ENCODE measurements around the gene ZFAND5.

ZFAND5 gene

DNA sequence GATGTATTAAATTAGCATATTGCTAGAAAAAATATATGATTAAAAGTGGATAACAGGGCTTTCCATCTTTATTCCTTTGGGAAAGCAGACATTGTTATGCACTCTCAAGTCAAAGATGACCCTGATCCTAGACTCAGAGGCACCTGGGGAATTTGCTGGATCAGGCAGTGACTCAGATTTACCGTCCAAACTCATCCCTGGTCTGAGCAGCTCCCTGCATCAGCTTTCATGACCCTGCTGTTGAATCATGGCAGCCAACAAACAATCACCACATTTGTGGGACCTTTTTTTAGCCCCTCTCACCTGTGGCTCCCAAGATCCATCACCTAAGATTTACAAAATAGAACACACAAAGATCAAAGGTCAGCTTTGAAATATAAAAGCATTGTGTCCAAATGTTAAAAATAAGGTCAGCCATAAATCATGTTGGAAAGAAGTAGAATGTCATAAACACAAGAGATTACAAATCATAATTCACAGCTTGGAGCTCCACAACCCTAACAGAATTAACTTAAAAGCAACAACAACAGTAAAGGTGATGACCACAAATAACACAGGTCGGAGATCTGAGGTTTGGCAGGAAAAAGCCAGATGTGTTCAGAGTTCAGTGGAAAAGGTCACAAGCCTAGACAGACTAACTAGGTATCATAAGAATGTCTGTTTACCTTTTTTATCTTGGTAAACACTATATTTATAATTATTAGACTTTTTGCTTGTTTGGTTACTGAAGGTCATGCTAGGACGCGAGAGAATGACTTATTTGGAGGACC, 55.5 kb downstream of the ZFAND5 start:
- TF ChIP-seq, protein P1, sequence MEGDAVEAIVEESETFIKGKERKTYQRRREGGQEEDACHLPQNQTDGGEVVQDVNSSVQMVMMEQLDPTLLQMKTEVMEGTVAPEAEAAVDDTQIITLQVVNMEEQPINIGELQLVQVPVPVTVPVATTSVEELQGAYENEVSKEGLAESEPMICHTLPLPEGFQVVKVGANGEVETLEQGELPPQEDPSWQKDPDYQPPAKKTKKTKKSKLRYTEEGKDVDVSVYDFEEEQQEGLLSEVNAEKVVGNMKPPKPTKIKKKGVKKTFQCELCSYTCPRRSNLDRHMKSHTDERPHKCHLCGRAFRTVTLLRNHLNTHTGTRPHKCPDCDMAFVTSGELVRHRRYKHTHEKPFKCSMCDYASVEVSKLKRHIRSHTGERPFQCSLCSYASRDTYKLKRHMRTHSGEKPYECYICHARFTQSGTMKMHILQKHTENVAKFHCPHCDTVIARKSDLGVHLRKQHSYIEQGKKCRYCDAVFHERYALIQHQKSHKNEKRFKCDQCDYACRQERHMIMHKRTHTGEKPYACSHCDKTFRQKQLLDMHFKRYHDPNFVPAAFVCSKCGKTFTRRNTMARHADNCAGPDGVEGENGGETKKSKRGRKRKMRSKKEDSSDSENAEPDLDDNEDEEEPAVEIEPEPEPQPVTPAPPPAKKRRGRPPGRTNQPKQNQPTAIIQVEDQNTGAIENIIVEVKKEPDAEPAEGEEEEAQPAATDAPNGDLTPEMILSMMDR (IDR thresholded peaks at IDR 0.05; ENCODE audit: extremely low read depth, missing control alignments) = no peak
- DNase-seq (ENCODE audit: low spot score) = no peak

DNA sequence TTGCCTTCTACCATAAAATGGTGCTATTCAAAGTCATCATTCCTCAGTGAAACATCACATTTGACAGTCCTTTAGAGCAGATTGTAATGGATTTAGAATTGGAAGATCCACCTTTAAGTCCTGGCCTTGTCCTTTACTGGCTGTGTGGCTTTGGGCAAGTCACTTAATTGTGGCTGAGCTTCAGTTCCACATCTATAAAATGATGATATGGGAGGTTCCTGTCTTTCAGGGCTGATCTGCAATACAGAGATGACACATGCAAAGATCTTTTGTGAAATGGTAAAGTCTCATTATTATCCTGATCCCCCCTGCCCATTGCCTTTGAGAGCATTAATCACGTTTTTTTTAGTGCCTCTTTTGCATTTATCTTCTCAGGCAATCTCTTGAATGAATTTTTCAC, 58.2 kb downstream of the ZFAND5 start:
- DNase-seq (ENCODE audit: low spot score) = no peak
- TF ChIP-seq, protein P1 (IDR thresholded peaks at IDR 0.05; ENCODE audit: extremely low read depth, missing control alignments) = no peak

DNA sequence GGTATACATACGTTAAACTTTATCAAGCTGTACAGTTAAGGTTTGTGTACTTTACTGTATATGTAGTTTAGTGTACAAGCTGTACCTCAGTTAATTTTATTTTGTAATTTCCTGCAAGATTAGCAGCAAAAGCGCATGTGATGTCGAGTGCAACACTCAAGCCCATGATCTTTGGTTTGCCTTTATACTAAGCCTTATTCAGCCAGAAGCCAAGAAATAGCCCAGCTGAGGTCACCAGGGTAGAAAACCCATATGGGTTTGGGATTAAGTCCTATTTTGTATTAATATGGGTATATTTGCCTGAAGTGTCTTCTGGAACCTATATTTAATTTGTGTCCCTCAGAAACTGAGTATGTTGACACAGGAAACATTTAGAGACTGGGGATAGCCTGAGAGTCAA, 59.3 kb downstream of the ZFAND5 start:
- TF ChIP-seq, protein P1 (IDR thresholded peaks at IDR 0.05; ENCODE audit: extremely low read depth, missing control alignments) = no peak
- no peak for DNase-seq (ENCODE audit: low spot score)

DNA sequence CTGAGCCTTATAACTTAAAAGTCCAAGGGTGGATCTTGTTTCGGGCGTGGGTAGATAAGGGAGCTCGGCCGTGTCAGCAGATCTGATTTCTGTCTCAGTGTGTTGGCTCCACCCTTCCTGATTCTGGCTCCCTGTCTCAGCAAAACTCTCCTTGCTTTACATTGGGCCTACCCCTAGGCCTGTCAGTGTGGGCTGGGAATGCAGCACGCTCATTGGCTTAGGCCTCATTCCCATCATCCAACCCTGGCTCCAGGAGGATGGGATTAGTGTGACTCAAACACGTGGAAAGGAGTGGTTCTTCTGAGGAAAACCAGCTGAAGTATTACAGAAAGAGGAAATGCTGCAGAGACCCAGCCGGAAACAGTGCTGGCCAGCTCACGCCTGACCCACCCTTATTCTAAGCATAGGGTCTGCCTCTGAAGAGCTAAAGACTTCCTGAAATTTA, 59.9 kb downstream of the ZFAND5 start:
- TF ChIP-seq, protein P1 (IDR thresholded peaks at IDR 0.05; ENCODE audit: extremely low read depth, missing control alignments) = no peak
- peak; percentile 19 for DNase-seq (ENCODE audit: low spot score)

DNA sequence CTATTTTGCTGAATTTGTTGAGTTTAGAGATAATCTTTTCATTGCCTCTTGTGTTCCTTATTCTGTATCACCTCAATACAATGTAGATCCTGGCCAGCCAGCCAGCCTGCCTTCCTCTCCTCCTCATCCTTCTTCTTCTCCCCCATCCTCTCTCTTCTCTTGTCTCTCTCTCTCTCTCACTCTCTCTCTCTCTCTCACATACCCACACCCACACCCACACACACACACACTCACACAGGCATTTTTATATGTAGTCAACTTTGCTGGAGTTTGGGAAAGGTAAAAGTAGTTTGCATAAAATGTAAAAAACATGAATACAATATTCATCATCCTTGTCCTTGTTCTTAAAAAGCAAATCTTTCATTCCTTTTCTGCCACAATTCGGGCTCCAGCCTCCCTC, 60.5 kb downstream of the ZFAND5 start:
- TF ChIP-seq, protein P1 (IDR thresholded peaks at IDR 0.05; ENCODE audit: extremely low read depth, missing control alignments) = no peak
- DNase-seq (ENCODE audit: low spot score) = no peak
